ENCODE measurements around the gene ORAI3. TPM values are rescaled to one million over a fixed set of nuclear protein-coding genes. Genes with fewer than 3 reads are reported as not detected.

ORAI3 gene
- total and polyA plus RNA-seq, 2 of the 13 experiments (the other 11 are each of a cell fraction or from before 2014, with no cell fraction given) = 11.4 to 32.0 TPM

- TF ChIP-seq, protein P1, sequence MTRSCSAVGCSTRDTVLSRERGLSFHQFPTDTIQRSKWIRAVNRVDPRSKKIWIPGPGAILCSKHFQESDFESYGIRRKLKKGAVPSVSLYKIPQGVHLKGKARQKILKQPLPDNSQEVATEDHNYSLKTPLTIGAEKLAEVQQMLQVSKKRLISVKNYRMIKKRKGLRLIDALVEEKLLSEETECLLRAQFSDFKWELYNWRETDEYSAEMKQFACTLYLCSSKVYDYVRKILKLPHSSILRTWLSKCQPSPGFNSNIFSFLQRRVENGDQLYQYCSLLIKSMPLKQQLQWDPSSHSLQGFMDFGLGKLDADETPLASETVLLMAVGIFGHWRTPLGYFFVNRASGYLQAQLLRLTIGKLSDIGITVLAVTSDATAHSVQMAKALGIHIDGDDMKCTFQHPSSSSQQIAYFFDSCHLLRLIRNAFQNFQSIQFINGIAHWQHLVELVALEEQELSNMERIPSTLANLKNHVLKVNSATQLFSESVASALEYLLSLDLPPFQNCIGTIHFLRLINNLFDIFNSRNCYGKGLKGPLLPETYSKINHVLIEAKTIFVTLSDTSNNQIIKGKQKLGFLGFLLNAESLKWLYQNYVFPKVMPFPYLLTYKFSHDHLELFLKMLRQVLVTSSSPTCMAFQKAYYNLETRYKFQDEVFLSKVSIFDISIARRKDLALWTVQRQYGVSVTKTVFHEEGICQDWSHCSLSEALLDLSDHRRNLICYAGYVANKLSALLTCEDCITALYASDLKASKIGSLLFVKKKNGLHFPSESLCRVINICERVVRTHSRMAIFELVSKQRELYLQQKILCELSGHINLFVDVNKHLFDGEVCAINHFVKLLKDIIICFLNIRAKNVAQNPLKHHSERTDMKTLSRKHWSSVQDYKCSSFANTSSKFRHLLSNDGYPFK (CRISPR knock-in tag; IDR thresholded peaks at IDR 0.05; ENCODE audit: borderline replicate concordance) = peak; percentile 90; the same call in 1 of the 2 replicates
- TF ChIP-seq, protein P2, sequence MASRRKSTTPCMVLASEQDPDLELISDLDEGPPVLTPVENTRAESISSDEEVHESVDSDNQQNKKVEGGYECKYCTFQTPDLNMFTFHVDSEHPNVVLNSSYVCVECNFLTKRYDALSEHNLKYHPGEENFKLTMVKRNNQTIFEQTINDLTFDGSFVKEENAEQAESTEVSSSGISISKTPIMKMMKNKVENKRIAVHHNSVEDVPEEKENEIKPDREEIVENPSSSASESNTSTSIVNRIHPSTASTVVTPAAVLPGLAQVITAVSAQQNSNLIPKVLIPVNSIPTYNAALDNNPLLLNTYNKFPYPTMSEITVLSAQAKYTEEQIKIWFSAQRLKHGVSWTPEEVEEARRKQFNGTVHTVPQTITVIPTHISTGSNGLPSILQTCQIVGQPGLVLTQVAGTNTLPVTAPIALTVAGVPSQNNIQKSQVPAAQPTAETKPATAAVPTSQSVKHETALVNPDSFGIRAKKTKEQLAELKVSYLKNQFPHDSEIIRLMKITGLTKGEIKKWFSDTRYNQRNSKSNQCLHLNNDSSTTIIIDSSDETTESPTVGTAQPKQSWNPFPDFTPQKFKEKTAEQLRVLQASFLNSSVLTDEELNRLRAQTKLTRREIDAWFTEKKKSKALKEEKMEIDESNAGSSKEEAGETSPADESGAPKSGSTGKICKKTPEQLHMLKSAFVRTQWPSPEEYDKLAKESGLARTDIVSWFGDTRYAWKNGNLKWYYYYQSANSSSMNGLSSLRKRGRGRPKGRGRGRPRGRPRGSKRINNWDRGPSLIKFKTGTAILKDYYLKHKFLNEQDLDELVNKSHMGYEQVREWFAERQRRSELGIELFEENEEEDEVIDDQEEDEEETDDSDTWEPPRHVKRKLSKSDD (CRISPR knock-in tag; IDR thresholded peaks at IDR 0.05; ENCODE audit: low read depth) = peak; percentile 96; the same call in 1 of the 2 replicates
- no peak for TF ChIP-seq JARID2 (CRISPR knock-in tag; IDR thresholded peaks at IDR 0.05; ENCODE audit: insufficient replicate concordance)
- 0 out of 2 replicates have a peak, but pooled peaks have one; percentile 77 for TF ChIP-seq THYN1 (CRISPR knock-in tag; IDR thresholded peaks at IDR 0.05; ENCODE audit: borderline replicate concordance, low read depth)
- no peak for TF ChIP-seq JDP2 (CRISPR knock-in tag; IDR thresholded peaks at IDR 0.05; ENCODE audit: borderline replicate concordance)
- peak; percentile 73 for TF ChIP-seq ZFY (CRISPR knock-in tag; IDR thresholded peaks at IDR 0.05)
- TF ChIP-seq, protein P3, sequence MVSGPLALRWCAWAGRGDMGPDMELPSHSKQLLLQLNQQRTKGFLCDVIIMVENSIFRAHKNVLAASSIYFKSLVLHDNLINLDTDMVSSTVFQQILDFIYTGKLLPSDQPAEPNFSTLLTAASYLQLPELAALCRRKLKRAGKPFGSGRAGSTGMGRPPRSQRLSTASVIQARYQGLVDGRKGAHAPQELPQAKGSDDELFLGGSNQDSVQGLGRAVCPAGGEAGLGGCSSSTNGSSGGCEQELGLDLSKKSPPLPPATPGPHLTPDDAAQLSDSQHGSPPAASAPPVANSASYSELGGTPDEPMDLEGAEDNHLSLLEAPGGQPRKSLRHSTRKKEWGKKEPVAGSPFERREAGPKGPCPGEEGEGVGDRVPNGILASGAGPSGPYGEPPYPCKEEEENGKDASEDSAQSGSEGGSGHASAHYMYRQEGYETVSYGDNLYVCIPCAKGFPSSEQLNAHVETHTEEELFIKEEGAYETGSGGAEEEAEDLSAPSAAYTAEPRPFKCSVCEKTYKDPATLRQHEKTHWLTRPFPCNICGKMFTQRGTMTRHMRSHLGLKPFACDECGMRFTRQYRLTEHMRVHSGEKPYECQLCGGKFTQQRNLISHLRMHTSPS (CRISPR knock-in tag; IDR thresholded peaks at IDR 0.05; ENCODE audit: low read depth) = peak; percentile 45; the same call in 1 of the 2 replicates
- TF ChIP-seq ZNF7 (CRISPR knock-in tag; IDR thresholded peaks at IDR 0.05) = no peak
- no peak for TF ChIP-seq ZNF589 (CRISPR knock-in tag; conservative IDR thresholded peaks at IDR 0.05)
- TF ChIP-seq, protein P4, sequence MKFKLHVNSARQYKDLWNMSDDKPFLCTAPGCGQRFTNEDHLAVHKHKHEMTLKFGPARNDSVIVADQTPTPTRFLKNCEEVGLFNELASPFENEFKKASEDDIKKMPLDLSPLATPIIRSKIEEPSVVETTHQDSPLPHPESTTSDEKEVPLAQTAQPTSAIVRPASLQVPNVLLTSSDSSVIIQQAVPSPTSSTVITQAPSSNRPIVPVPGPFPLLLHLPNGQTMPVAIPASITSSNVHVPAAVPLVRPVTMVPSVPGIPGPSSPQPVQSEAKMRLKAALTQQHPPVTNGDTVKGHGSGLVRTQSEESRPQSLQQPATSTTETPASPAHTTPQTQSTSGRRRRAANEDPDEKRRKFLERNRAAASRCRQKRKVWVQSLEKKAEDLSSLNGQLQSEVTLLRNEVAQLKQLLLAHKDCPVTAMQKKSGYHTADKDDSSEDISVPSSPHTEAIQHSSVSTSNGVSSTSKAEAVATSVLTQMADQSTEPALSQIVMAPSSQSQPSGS (CRISPR knock-in tag; IDR thresholded peaks at IDR 0.05) = peak; percentile 69; the same call in 1 of the 2 replicates
- TF ChIP-seq, protein P5, sequence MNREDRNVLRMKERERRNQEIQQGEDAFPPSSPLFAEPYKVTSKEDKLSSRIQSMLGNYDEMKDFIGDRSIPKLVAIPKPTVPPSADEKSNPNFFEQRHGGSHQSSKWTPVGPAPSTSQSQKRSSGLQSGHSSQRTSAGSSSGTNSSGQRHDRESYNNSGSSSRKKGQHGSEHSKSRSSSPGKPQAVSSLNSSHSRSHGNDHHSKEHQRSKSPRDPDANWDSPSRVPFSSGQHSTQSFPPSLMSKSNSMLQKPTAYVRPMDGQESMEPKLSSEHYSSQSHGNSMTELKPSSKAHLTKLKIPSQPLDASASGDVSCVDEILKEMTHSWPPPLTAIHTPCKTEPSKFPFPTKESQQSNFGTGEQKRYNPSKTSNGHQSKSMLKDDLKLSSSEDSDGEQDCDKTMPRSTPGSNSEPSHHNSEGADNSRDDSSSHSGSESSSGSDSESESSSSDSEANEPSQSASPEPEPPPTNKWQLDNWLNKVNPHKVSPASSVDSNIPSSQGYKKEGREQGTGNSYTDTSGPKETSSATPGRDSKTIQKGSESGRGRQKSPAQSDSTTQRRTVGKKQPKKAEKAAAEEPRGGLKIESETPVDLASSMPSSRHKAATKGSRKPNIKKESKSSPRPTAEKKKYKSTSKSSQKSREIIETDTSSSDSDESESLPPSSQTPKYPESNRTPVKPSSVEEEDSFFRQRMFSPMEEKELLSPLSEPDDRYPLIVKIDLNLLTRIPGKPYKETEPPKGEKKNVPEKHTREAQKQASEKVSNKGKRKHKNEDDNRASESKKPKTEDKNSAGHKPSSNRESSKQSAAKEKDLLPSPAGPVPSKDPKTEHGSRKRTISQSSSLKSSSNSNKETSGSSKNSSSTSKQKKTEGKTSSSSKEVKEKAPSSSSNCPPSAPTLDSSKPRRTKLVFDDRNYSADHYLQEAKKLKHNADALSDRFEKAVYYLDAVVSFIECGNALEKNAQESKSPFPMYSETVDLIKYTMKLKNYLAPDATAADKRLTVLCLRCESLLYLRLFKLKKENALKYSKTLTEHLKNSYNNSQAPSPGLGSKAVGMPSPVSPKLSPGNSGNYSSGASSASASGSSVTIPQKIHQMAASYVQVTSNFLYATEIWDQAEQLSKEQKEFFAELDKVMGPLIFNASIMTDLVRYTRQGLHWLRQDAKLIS (CRISPR knock-in tag; IDR thresholded peaks at IDR 0.05) = no peak
- TF ChIP-seq PHB2 (IDR thresholded peaks at IDR 0.05; ENCODE audit: partially characterized antibody) = no peak
- no peak for TF ChIP-seq ATRX (CRISPR knock-in tag; IDR thresholded peaks at IDR 0.05; ENCODE audit: borderline replicate concordance)
- TF ChIP-seq MAX (IDR thresholded peaks at IDR 0.05) = no peak
Observed at GRCh38 chr16:30922420-30922959, 26.4 kb upstream of the ORAI3 start (continued).
